Activated CD4-positive, alpha-beta T cell treated with anti-CD3 and anti-CD28 coated beads for 36 hours (primary cell): ENCODE results near the gene TKT. TPM values are rescaled to one million over a fixed set of nuclear protein-coding genes. Genes with fewer than 3 reads are reported as not detected.

Experiments
- ATAC-seq: fragments of 200-7000 bp; cut with Tn5 transposase; one replicate; pipeline ENCODE4 v1.10.0; 2021; ENCODE audit warnings: mild to moderate bottlenecking, moderate library complexity
- CTCF ChIA-PET: fragments of 350-600 bp; sonication (Branson Sonifier 250); formaldehyde crosslinking; loops from one replicate; lab custom pipeline; 2021; ENCODE audit warnings: antibody characterized with exemption; lab: Charles Lee
- POLR2A ChIA-PET: fragments of 350-600 bp; sonication (Branson Sonifier 250); formaldehyde crosslinking; loops from one replicate; lab custom pipeline; 2021; ENCODE audit warnings: antibody characterized with exemption, inconsistent platforms; lab: Charles Lee
- DNase-seq: peaks from one replicate; pipeline ENCODE4 v3.0.0-alpha.2; 2020
- H3K27ac Mint-ChIP-seq: one replicate; pipeline ENCODE4 v1.8.0; 2021; ENCODE audit warnings: mixed read lengths
- H3K27me3 Mint-ChIP-seq: one replicate; pipeline ENCODE4 v1.8.0; 2021; ENCODE audit warnings: mixed read lengths
- H3K36me3 Mint-ChIP-seq: one replicate; pipeline ENCODE4 v1.8.0; 2021; ENCODE audit warnings: low read depth, mixed read lengths
- H3K4me1 Mint-ChIP-seq: one replicate; pipeline ENCODE4 v1.8.0; 2021; ENCODE audit warnings: mixed read lengths
- H3K4me3 Mint-ChIP-seq: one replicate; pipeline ENCODE4 v1.8.0; 2021; ENCODE audit warnings: mild to moderate bottlenecking, moderate library complexity, mixed read lengths
- H3K9me3 Mint-ChIP-seq: one replicate; pipeline ENCODE4 v1.8.0; 2021; ENCODE audit warnings: low read depth, mixed read lengths
- intact Hi-C, 2 experiments: fragments of 100-400 bp; cut with DNase I in 1 of 2; cut with micrococcal nuclease in 1 of 2; formaldehyde crosslinking; loops; one replicate each; pipeline versions ENCODE4 v1.14.2 to v1.15.1; 2022 to 2024; cut with DNase I, micrococcal nuclease
- total RNA-seq, 2 experiments: library from RNA; stranded (reverse); gene quantifications; one replicate each; pipeline ENCODE4 v1.2.3, GENCODE V29; 2021

TKT gene
- total RNA-seq, 2 experiments from 2014 or later = 320 to 418 TPM

DNA sequence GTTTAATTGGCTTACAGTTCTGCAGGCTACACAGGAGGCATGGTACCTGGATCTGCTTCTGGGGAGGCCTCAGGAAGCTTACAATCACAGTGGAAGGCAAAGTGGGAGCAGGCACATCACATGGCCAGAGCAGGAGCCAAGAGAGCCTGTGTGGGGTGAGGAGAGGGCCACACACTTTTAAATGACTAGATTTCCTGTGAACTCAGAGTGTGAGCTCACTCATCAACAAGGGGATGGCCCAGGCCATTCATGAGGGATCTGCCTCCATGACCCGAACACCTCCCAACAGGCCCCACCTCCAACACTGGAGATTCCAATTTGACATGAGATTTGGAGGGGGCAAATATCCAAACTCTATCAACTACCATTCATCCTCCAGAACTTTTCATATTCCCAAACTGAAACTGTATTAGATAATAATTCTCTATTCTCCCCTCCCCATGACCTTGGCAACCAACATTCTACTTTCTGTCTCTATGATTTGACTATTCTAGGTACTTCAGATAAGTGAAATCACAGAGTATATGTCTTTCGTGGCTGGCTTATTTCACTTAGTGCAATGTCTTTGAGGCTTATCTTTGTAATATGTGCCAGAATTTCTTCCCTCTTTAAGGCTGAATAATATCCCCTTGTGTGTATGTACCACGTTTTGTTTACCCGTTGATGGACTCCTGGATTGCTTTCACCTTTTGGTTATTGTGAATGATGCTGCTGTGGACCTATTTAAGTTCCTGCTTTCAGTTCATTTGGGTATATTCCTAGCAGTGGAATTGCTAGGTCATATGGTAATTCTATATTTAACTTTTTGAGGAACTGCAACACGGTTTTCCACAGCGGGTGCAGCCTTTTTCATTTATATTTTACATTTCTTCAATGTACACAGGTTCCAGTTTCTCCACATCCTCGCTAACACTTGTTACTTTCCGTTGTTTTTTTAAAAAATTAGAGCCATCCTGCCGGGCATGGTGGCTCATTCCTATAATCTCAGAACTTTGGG, 43.8 kb downstream of the TKT start:
- Mint-ChIP-seq H3K4me3 (no peak overlapping the region), H3K36me3 (peaks cover 2% of the 10 kb centered on the region), H3K4me1 (peaks cover 6% of the 10 kb centered on the region), H3K9me3 (peaks cover 3% of the 10 kb centered on the region), H3K27ac (no peak overlapping the region), H3K27me3 (no peaks in the 10 kb centered on the region)
- ATAC-seq = peak; percentile 90
- ChIA-PET POLR2A (interaction anchor here (0.7 kb wide), 1 partner anchor 98 kb away, joined by 3 read pairs; no protein-coding TSS in a partner anchor), CTCF (interaction anchor here (1.2 to 2.2 kb wide), 4 partner anchors 10 to 102 kb away, joined by 3 to 5 read pairs (median 4); no protein-coding TSS in a partner anchor)
- no peak for DNase-seq
- intact Hi-C loops = no loop called here

DNA sequence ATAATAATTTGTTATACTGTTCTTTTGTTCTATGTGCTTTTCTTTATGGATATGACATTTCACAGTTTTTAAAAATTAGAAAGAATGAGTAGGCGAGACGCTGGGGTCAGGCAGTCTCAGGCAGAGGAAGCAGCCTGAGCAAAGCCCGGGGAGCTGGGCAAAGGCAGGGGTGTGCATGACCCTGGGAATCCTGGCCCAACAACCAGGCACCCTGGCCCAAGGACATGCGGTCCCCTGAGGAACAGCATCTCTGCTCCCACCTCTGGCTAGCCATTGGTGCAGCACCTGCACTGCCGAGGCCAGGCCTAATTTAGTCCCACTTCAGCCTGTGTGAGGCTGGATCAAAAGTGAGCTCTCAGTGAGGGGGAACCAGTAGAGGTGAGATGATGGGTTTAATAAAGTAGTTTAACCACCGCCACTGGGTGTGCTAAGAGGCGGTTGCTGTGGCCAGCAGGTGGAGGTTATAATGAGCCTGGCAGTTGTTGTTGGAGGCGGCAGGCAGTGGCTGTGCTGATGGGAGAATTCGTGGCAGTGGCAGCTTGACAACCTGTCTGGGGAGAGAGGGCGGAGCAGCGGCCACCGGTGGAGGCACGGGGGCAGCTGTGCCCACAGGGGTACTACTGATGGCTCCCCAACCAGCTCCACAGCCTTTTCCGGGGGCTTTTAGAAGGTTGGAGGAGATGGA, 53.3 kb downstream of the TKT start:
- ATAC-seq (no peak), DNase-seq (no peak)
- ChIA-PET POLR2A (no interaction called here), CTCF (interaction anchor here (0.8 to 1.4 kb wide), 2 partner anchors 11 to 432 kb away, joined by 3 read pairs; no protein-coding TSS in a partner anchor)
- intact Hi-C loops = no loop called here
- Mint-ChIP-seq H3K4me1 (no peaks in the 10 kb centered on the region), H3K4me3 (no peak overlapping the region), H3K27me3 (no peaks in the 10 kb centered on the region), H3K36me3 (no peaks in the 10 kb centered on the region), H3K27ac (no peak overlapping the region), H3K9me3 (no peaks in the 10 kb centered on the region)

DNA sequence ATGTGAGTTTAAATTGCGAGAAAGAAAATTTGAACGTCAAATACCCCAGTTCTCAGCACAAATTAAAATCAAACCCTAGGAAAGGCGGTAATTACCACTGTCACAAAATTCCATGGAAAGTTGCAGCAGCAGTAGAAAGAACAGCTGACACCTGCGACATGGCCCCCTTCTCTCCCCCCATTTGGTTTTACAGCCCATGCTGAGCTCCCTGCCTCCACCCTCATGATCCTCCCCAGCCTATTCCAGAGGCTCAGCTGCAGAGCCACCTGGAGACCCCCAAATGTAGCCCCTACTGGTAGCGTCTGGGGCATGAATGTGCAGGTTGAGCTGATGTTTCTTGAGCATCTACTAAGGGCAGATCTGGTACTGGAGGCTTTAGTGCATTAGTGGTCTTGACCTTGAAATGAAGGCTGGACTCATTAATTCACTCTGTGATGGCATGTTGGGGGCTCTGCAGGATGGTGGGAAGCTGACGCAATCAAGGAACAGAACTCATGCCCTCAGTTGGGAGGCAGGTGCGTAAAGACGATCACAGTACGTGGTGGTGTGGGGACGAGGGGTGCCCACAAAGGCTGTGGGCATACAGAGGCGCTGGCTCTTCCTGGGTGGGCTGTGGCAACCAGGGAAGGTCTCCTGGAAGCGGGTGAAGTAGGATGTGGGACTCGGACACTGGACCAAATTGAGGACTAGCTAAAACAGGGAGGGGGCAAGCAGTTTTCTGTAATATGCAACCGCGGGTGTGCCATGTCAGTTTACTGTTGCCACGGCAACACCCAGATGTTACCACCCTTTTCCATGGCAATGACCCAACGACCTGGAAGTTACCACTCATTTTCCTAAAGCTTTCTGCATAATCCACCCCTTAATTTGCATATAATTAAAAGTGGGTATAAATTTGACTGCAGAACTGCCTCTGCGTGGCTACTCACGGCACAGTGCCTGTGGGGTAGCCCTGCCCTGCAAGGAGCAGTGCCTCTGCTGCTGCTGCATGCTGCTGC, 55.0 kb downstream of the TKT start:
- Mint-ChIP-seq H3K4me3 (no peak overlapping the region), H3K36me3 (no peaks in the 10 kb centered on the region), H3K27me3 (no peaks in the 10 kb centered on the region), H3K9me3 (no peaks in the 10 kb centered on the region), H3K4me1 (peaks cover 6% of the 10 kb centered on the region), H3K27ac (no peak overlapping the region)
- DNase-seq (no peak), ATAC-seq (no peak)
- intact Hi-C loops = no loop called here
- CTCF ChIA-PET = interaction anchor here (0.6 to 1.5 kb wide), 7 partner anchors 9 to 90 kb away, joined by 3 to 5 read pairs (median 3); no protein-coding TSS in a partner anchor
- POLR2A ChIA-PET = no interaction called here

DNA sequence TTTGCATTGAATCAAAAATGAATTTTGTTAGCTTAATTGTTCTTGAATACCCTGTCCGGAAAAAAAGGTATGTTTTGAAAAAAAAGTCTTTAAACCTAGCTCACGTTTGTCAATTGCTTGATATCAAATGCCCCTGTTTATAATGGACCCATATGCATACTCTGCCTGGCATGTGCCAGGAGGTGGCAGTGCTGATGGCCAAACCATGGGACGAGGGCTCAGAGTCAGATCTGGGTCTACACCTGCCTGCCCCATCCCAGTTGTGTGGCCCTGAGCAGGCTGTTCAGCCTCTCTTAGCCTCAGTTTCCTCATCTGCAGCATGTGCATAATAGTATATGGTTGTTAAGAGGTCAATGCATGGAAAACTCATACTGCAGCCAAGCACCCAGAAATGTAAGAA, 56.0 kb downstream of the TKT start:
- Mint-ChIP-seq H3K4me3 (no peak overlapping the region), H3K27me3 (no peaks in the 10 kb centered on the region), H3K4me1 (peaks cover 6% of the 10 kb centered on the region), H3K9me3 (no peaks in the 10 kb centered on the region), H3K36me3 (no peaks in the 10 kb centered on the region), H3K27ac (no peak overlapping the region)
- ATAC-seq (no peak), DNase-seq (peak; percentile 22)
- intact Hi-C loops = loop anchor here (5.0 to 10.0 kb wide), 3 partner anchors 38 to 458 kb away; partner anchors contain the start of gene PRKCD (in 1 of the 2)
- ChIA-PET CTCF (interaction anchor here (1.1 to 1.5 kb wide), 4 partner anchors 12 to 87 kb away, joined by 3 to 5 read pairs (median 4); no protein-coding TSS in a partner anchor), POLR2A (no interaction called here)

DNA sequence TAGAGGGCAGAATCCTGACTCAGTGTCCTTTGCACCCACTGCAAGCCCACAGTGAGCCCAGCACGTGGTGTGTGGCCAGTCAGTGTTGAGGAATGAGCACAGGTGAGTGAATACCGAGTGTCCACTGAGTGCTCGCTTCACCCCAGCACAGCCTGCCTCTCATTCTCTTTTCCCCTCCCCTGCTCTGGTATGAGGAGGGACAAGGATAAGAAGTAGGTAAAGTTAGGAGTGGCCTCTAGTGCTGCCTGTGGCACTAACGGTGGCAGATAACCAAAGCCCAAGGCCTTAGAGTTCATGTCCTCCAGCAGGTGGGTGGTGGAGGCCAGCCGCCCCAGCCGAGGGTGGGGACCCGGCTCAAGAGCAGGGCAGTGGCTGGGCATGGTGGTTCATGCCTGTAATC, 56.8 kb downstream of the TKT start:
- intact Hi-C loops = loop anchor here (5.0 to 10.0 kb wide), 3 partner anchors 37 to 457 kb away; partner anchors contain the start of gene PRKCD (in 1 of the 2)
- no peak overlapping the region for H3K4me3 Mint-ChIP-seq
- no peaks in the 10 kb centered on the region for H3K36me3 Mint-ChIP-seq
- H3K27me3 Mint-ChIP-seq = no peaks in the 10 kb centered on the region
- H3K4me1 Mint-ChIP-seq = peaks cover 6% of the 10 kb centered on the region
- no peaks in the 10 kb centered on the region for H3K9me3 Mint-ChIP-seq
- ATAC-seq = no peak
- ChIA-PET CTCF (interaction anchor here (1.1 to 1.8 kb wide), 3 partner anchors 21 to 89 kb away, joined by 3 to 7 read pairs (median 7); no protein-coding TSS in a partner anchor), POLR2A (no interaction called here)
- DNase-seq = no peak
- no peak overlapping the region for H3K27ac Mint-ChIP-seq

DNA sequence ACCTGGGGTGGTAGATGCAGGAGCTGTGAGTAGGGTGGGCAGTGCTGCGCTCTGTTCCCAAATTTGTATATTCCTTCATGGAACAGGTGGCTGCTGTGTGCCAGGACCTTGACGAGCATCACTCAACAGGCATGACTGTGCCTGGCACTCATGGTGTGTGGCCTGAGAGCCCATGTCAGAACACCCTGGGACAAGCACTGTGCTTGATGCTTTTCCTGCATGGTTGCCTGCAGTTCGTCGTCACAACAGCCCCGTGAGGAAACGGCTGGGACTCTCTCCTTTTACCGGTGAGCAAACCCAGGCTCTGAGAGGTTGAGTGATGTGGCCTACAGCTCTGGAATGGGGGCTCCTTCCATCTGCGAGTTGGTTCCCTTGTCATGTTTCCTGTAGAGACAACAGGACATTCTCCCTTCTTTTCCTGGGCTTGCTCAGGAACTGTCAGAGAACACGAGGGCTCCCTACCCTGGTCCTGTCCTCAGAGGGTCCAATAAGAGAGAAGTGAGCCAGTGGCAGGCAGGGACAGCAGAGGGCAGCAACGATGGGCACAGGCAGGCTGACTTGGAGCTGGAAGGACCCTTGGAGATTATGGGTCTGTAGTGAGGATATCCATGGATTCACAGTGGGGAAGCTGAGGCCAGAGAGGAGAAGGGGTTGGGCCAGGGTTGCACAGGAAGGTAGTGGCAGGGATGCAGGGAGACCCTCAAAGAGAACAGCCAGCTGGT, 57.4 kb downstream of the TKT start:
- Mint-ChIP-seq H3K4me3 (no peak overlapping the region), H3K27ac (no peak overlapping the region), H3K9me3 (no peaks in the 10 kb centered on the region), H3K4me1 (peaks cover 6% of the 10 kb centered on the region), H3K27me3 (no peaks in the 10 kb centered on the region), H3K36me3 (no peaks in the 10 kb centered on the region)
- CTCF ChIA-PET = interaction anchor here (0.7 to 1.8 kb wide), 4 partner anchors 22 to 88 kb away, joined by 4 to 7 read pairs (median 7); no protein-coding TSS in a partner anchor
- no peak for ATAC-seq
- intact Hi-C loops = loop anchor here (5.0 to 10.0 kb wide), 3 partner anchors 36 to 456 kb away; partner anchors contain the start of gene PRKCD (in 1 of the 2)
- DNase-seq = no peak
- POLR2A ChIA-PET = no interaction called here

DNA sequence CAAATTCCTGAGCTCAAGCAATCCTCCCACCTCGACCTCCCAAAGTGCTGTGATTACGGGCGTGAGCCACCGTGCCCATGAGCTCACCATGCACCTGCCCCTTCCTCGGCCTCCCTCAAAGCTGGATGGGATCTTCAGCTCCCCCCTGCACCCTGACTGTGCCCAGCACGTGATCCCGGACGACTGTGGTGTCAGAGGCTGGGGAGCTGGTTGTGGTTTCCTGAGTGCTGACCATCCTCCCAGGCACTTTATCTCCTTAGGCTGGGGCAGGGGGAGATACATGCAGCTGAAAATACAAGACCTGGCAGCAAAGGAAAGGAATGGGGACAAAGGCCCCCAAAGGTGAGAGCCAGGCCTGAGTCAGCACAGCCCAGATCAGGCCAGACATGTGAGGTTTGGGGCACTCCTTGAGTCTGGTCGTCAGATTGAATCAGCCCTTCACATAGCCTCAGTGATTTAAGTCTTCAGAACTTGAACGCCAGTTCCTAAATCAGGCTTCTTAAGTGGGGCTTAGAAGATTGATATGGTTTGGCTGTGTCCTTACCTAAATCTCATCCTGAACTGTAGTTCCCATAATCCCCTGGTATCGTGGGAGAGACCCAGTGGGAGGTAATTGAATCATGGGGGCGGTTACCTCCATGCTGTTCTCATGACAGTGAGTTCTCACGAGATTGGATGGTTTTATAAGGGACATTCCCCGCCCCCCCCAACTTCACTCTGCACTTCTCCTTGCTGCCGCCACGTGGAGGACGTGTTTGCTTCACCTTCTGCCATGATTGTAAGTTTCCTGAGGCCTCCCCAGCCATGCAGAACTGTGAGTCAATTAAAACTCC, 59.0 kb downstream of the TKT start:
- H3K9me3 Mint-ChIP-seq = no peaks in the 10 kb centered on the region
- intact Hi-C loops = loop anchor here (1.0 to 10.0 kb wide), 7 partner anchors 34 to 454 kb away; partner anchors contain the start of gene PRKCD (in 1 of the 2)
- H3K4me1 Mint-ChIP-seq = peaks cover 6% of the 10 kb centered on the region
- no peaks in the 10 kb centered on the region for H3K36me3 Mint-ChIP-seq
- peak overlapping the region; percentile 39 for H3K4me3 Mint-ChIP-seq
- ChIA-PET POLR2A (no interaction called here), CTCF (interaction anchor here (0.6 to 3.4 kb wide), 29 partner anchors 10 to 1089 kb away, joined by 3 to 69 read pairs (median 5); partner anchors contain the start of gene TKT)
- no peaks in the 10 kb centered on the region for H3K27me3 Mint-ChIP-seq
- peak overlapping the region; percentile 26 for H3K27ac Mint-ChIP-seq
- peak; percentile 74 for ATAC-seq
- peak; percentile 74 for DNase-seq

DNA sequence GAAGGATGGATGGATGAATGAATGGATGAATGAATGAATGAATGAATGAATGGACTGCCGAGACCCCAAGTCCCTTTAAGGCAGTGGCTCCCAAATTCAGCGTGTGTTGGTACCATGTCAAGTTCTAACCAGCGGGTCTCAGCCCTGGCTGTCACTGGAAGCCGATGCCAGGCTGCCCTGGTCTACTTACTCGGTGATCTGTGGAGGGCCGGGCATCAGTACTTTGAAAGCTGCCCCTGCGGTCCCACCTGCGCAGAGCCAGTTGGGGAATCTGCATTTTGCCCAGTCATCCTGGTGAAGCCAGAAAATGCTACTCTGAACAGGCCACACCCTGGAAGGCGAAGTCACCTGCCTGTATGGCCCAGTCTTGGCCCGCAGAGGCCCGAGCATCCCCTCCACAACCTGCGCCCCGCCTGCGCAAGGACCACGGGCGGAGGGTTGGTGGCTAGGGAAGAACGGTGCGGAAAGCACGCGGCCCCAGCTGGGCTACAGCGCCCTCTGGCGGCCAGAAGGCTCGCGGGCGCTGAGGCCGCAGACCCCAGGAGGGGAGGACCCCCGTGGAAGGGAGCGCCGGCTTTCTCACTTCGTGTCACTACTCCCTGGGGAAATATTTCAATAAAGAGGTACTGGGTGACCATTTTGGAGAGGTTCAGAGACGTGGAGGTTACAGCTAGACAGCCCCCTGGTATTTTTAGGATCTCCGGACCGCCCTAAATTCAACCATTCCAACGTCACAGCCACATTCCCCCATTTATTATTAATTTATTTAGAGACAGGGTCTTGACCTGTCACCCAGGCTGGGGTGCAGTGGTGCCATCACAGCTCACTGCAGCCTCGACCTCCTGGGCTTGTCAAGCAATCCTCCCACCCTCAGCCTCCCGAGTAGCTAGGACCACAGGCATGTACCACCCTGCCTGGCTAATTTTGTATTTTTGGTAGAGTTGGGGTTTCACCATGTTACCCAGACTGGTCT, 59.9 kb downstream of the TKT start:
- no peaks in the 10 kb centered on the region for H3K27me3 Mint-ChIP-seq
- ATAC-seq = peak; percentile 72
- CTCF ChIA-PET = interaction anchor here (0.6 to 3.4 kb wide), 43 partner anchors 8 to 1088 kb away, joined by 3 to 69 read pairs (median 4); partner anchors contain the start of genes PRKCD and TKT
- H3K9me3 Mint-ChIP-seq = no peaks in the 10 kb centered on the region
- no peak overlapping the region for H3K4me3 Mint-ChIP-seq
- POLR2A ChIA-PET = no interaction called here
- intact Hi-C loops = loop anchor here (1.0 to 10.0 kb wide), 7 partner anchors 34 to 454 kb away; partner anchors contain the start of gene PRKCD (in 1 of the 2)
- DNase-seq = peak; percentile 76
- H3K27ac Mint-ChIP-seq = no peak overlapping the region
- peaks cover 6% of the 10 kb centered on the region for H3K4me1 Mint-ChIP-seq
- H3K36me3 Mint-ChIP-seq = no peaks in the 10 kb centered on the region
